ENCODE measurements around the gene MTOR.

The MTOR gene

GRCh38 chr1:11204396-11205190, 57.8 kb downstream of the MTOR start:
- TF ChIP-seq CTCF (IDR thresholded peaks at IDR 0.05; ENCODE audit: control insufficient read depth, extremely low read depth, insufficient read depth): no peak
- DNase-seq (ENCODE audit: low read depth): no peak
- H3K4me3 ChIP-seq (ENCODE audit: low read depth, low read length): no peak overlapping the region

- no peak for TF ChIP-seq CTCF (IDR thresholded peaks at IDR 0.05; ENCODE audit: control insufficient read depth, extremely low read depth, insufficient read depth)
- DNase-seq (ENCODE audit: low read depth): no peak
- no peak overlapping the region for H3K4me3 ChIP-seq (ENCODE audit: low read depth, low read length)
These were observed 63.3 kb downstream of the MTOR start for GRCh38 chr1:11198851-11199594.

- no peak for DNase-seq (ENCODE audit: low read depth)
- H3K4me3 ChIP-seq (ENCODE audit: low read depth, low read length): no peak overlapping the region
- no peak for TF ChIP-seq CTCF (IDR thresholded peaks at IDR 0.05; ENCODE audit: control insufficient read depth, extremely low read depth, insufficient read depth)
These were observed 64.1 kb downstream of the MTOR start for GRCh38 chr1:11198257-11198656.

GRCh38 chr1:11197359-11197758, 65.0 kb downstream of the MTOR start:
- TF ChIP-seq CTCF (IDR thresholded peaks at IDR 0.05; ENCODE audit: control insufficient read depth, extremely low read depth, insufficient read depth): no peak

GRCh38 chr1:11196945-11197344, 65.4 kb downstream of the MTOR start:
- no peak overlapping the region for H3K4me3 ChIP-seq (ENCODE audit: low read depth, low read length)
- no peak for DNase-seq (ENCODE audit: low read depth)
- no peak for TF ChIP-seq CTCF (IDR thresholded peaks at IDR 0.05; ENCODE audit: control insufficient read depth, extremely low read depth, insufficient read depth)

More at GRCh38 chr1:11197359-11197758, 65.0 kb downstream of the MTOR start:
- H3K4me3 ChIP-seq (ENCODE audit: low read depth, low read length): no peak overlapping the region
- DNase-seq (ENCODE audit: low read depth): no peak

- no peak for DNase-seq (ENCODE audit: low read depth)
- H3K4me3 ChIP-seq (ENCODE audit: low read depth, low read length): no peak overlapping the region
- no peak for TF ChIP-seq CTCF (IDR thresholded peaks at IDR 0.05; ENCODE audit: control insufficient read depth, extremely low read depth, insufficient read depth)
These were observed 67.8 kb downstream of the MTOR start for GRCh38 chr1:11194407-11195176.

All from LNCaP clone FGC (cell line).